Panc1 (cell line): ENCODE results near the gene SYDE2. TPM values are rescaled to one million over a fixed set of nuclear protein-coding genes. Genes with fewer than 3 reads are reported as not detected.

Experiments
- ATAC-seq: fragments of 200-7000 bp; cut with Tn5 transposase; 2 replicates; pipeline ENCODE4 v1.9.1; 2020; ENCODE audit warnings: mild to moderate bottlenecking, moderate library complexity
- BruUV-seq: library from RNA; stranded (reverse); fragments of 400-500 nt; replicated peaks from 2 replicates; lab custom pipeline; 2021; lab: Mats Ljungman, UMichigan
- CTCF ChIA-PET: fragments of 300-600 bp; sonication (Branson Sonifier 250); formaldehyde crosslinking; loops from one replicate; lab custom pipeline; 2022; ENCODE audit warnings: antibody characterized with exemption; lab: Charles Lee
- POLR2A ChIA-PET: fragments of 300-600 bp; sonication (Branson Sonifier 250); formaldehyde crosslinking; loops from one replicate; lab custom pipeline; 2022; ENCODE audit warnings: antibody characterized with exemption; lab: Charles Lee
- DNase-seq: peaks from one replicate; pipeline ENCODE4 v3.0.0-alpha.2; 2010; ENCODE audit warnings: low read depth, low spot score
- H3K27ac ChIP-seq: 2 replicates; pipeline ENCODE4 v1.5.1; 2011; ENCODE audit warnings: mild to moderate bottlenecking, low read length, inconsistent platforms
- H3K27me3 ChIP-seq: fragments of 200-500 bp; sonication (Bioruptor generic); 2 replicates; pipeline ENCODE4 v1.6.0; 2014; ENCODE audit warnings: low read length, inconsistent platforms; ENCODE audit not compliant: control insufficient read depth, insufficient read depth
- H3K36me3 ChIP-seq: fragments of 200-500 bp; sonication (Bioruptor generic); 2 replicates; pipeline ENCODE4 v1.5.1; 2014; ENCODE audit warnings: inconsistent platforms, mild to moderate bottlenecking, low read length, moderate library complexity; ENCODE audit not compliant: control insufficient read depth, insufficient read depth
- H3K4me1 ChIP-seq: 2 replicates; pipeline ENCODE4 v1.5.1; 2011; ENCODE audit warnings: inconsistent platforms, mild to moderate bottlenecking, low read length, moderate library complexity; ENCODE audit not compliant: control insufficient read depth, insufficient read depth
- H3K4me3 ChIP-seq, 2 experiments: 2 replicates each; pipeline ENCODE4 v1.5.1; 2011 to 2012; ENCODE audit warnings: low read depth in 2 of 2, low read length in 2 of 2, mild to moderate bottlenecking in 2 of 2, inconsistent platforms in 1 of 2, moderate library complexity in 1 of 2
- H3K9me3 ChIP-seq: fragments of 200-500 bp; sonication (Bioruptor generic); 2 replicates; pipeline ENCODE4 v1.5.1; 2014; ENCODE audit warnings: low read depth, mild to moderate bottlenecking, inconsistent platforms, low read length, moderate library complexity; ENCODE audit not compliant: control insufficient read depth, insufficient read depth
- POLR2AphosphoS5 ChIP-seq: IDR thresholded peaks from 2 replicates; pipeline ENCODE4 v1.6.1; 2012; ENCODE audit warnings: mild to moderate bottlenecking, low read depth, low read length, moderate library complexity
- SIN3A ChIP-seq: IDR thresholded peaks from 2 replicates; pipeline ENCODE4 v1.6.1; 2012; ENCODE audit warnings: low read depth, mild to moderate bottlenecking, low read length, moderate library complexity, borderline replicate concordance; ENCODE audit not compliant: insufficient read depth
- TCF7L2 ChIP-seq: IDR thresholded peaks from 2 replicates; pipeline ENCODE4 v1.6.1; 2011; ENCODE audit warnings: mild to moderate bottlenecking, low read depth, low read length, inconsistent platforms
- in situ Hi-C: cut with HindIII; loops from 2 replicates; pipeline ENCODE4 v1.10.0; 2016; ENCODE audit warnings: low sequenced_read_pairs, low pct_unique_long_range_greater_than_20kb
- intact Hi-C: fragments of 100-400 bp; cut with micrococcal nuclease; formaldehyde crosslinking; loops from one replicate; pipeline ENCODE4 v1.10.0; 2022; ENCODE audit not compliant: unreplicated experiment
- total RNA-seq: library from RNA; stranded (reverse); gene quantifications from one replicate; pipeline ENCODE4 v1.2.1, GENCODE V29; 2021; ENCODE audit not compliant: unreplicated experiment
- TF ChIP-seq, protein P1 (sequence below): fragments of 450-650 bp; IDR thresholded peaks from 2 replicates; pipeline ENCODE4 v1.5.1; 2017; ENCODE audit warnings: mild to moderate bottlenecking
- TF ChIP-seq, protein P2 (sequence below), 2 experiments: IDR thresholded peaks; 2 replicates each; pipeline ENCODE4 v1.6.1; 2011 to 2012; ENCODE audit warnings: low read depth in 2 of 2, control low read depth in 1 of 2, low read length in 1 of 2, mild to moderate bottlenecking in 1 of 2, moderate library complexity in 1 of 2; ENCODE audit not compliant: insufficient read depth in 1 of 2

The SYDE2 gene
- total RNA-seq, 1 experiment from 2014 or later = 18.2 TPM

DNA sequence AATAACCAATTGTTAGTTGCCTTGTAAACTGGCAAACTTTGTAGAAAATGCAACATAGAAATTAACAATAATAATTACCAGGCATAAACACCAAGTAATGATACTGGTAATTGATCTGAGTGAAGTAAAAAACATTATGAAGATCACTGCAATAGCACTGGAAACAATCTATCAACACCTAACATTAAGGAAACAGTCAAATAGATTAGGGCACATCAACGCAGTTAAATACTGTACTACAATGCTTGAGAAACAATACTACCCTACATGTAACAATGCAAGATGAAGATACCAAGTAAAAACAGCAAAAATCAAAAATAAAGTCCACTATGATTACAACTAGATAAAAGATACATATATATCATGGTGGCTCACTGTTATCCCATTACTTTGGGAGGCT, 16.6 kb downstream of the SYDE2 start:
- H3K27me3 ChIP-seq = no peaks in the 10 kb centered on the region
- H3K4me3 ChIP-seq = no peak overlapping the region
- no TSS peak for BruUV-seq
- TF ChIP-seq, protein P1, sequence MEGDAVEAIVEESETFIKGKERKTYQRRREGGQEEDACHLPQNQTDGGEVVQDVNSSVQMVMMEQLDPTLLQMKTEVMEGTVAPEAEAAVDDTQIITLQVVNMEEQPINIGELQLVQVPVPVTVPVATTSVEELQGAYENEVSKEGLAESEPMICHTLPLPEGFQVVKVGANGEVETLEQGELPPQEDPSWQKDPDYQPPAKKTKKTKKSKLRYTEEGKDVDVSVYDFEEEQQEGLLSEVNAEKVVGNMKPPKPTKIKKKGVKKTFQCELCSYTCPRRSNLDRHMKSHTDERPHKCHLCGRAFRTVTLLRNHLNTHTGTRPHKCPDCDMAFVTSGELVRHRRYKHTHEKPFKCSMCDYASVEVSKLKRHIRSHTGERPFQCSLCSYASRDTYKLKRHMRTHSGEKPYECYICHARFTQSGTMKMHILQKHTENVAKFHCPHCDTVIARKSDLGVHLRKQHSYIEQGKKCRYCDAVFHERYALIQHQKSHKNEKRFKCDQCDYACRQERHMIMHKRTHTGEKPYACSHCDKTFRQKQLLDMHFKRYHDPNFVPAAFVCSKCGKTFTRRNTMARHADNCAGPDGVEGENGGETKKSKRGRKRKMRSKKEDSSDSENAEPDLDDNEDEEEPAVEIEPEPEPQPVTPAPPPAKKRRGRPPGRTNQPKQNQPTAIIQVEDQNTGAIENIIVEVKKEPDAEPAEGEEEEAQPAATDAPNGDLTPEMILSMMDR = no peak
- TF ChIP-seq SIN3A = no peak
- no peak for TF ChIP-seq POLR2AphosphoS5
- no peak for TF ChIP-seq TCF7L2
- TF ChIP-seq, protein P2, sequence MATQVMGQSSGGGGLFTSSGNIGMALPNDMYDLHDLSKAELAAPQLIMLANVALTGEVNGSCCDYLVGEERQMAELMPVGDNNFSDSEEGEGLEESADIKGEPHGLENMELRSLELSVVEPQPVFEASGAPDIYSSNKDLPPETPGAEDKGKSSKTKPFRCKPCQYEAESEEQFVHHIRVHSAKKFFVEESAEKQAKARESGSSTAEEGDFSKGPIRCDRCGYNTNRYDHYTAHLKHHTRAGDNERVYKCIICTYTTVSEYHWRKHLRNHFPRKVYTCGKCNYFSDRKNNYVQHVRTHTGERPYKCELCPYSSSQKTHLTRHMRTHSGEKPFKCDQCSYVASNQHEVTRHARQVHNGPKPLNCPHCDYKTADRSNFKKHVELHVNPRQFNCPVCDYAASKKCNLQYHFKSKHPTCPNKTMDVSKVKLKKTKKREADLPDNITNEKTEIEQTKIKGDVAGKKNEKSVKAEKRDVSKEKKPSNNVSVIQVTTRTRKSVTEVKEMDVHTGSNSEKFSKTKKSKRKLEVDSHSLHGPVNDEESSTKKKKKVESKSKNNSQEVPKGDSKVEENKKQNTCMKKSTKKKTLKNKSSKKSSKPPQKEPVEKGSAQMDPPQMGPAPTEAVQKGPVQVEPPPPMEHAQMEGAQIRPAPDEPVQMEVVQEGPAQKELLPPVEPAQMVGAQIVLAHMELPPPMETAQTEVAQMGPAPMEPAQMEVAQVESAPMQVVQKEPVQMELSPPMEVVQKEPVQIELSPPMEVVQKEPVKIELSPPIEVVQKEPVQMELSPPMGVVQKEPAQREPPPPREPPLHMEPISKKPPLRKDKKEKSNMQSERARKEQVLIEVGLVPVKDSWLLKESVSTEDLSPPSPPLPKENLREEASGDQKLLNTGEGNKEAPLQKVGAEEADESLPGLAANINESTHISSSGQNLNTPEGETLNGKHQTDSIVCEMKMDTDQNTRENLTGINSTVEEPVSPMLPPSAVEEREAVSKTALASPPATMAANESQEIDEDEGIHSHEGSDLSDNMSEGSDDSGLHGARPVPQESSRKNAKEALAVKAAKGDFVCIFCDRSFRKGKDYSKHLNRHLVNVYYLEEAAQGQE (IDR thresholded peaks at IDR 0.05; ENCODE audit: insufficient read depth in 1 of 2, low read depth in 2 of 2, low read length in 1 of 2) = no peak
- in situ Hi-C loops (no loop called here), intact Hi-C loops (no loop called here)
- DNase-seq (no peak), ATAC-seq (no peak)
- peaks cover 13% of the 10 kb centered on the region for H3K36me3 ChIP-seq
- H3K4me1 ChIP-seq = no peaks in the 10 kb centered on the region
- no peak overlapping the region for H3K27ac ChIP-seq
- H3K9me3 ChIP-seq = no peaks in the 10 kb centered on the region
- ChIA-PET CTCF (no interaction called here), POLR2A (no interaction called here)

DNA sequence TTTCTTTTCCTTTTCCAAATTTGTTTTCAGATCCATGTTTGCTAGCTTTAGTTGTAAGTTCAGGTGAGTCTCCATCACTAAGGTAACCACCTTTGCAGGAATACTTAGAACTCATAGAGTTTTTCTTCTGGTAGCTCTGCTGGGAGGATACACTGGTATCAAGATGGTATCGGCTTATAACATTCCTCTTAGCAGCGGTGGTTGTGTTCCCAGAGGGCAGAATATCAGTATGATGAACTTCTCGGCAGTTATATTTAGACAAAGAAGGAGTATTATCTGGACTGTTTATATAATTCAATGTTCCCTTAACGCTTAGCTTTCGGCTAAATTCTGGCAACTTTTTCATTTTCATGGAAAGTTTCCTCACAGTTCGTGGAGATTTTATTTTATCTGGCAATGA, 18.1 kb downstream of the SYDE2 start:
- Histone ChIP-seq H3K4me3 (no peak overlapping the region), H3K27me3 (no peaks in the 10 kb centered on the region), H3K36me3 (peaks cover 13% of the 10 kb centered on the region), H3K27ac (no peak overlapping the region), H3K9me3 (no peaks in the 10 kb centered on the region), H3K4me1 (no peaks in the 10 kb centered on the region)
- ATAC-seq (peak; percentile 56; the same call in 1 of the 2 replicates), DNase-seq (no peak)
- BruUV-seq = no TSS peak
- TF ChIP-seq, protein P2 (IDR thresholded peaks at IDR 0.05; ENCODE audit: insufficient read depth in 1 of 2, low read depth in 2 of 2, low read length in 1 of 2) = no peak
- no peak for TF ChIP-seq TCF7L2
- TF ChIP-seq, protein P1 = no peak
- no peak for TF ChIP-seq SIN3A
- no peak for TF ChIP-seq POLR2AphosphoS5
- ChIA-PET POLR2A (no interaction called here), CTCF (no interaction called here)
- intact Hi-C loops = no loop called here
- in situ Hi-C loops = no loop called here
